ENCODE results near the gene CMA1.
"Not testable (repeated sequence)": the region's sequence is repeated elsewhere in the genome, so short reads cannot be mapped to it uniquely, and the experiment has no call there.

GRCh38 chr14:24549064-24549463 is 41.0 kb upstream of the CMA1 start:
- not testable (repeated sequence) for TF ChIP-seq POLR2A, CTCF (IDR thresholded peaks at IDR 0.05)
